DMS79 treated with DMSO at 0.1 percent for 48 hours (cell line): ENCODE results near the gene CLCN5.
"Not testable (repeated sequence)": the region's sequence is repeated elsewhere in the genome, so short reads cannot be mapped to it uniquely, and the experiment has no call there.

Source experiments
- DNase-seq: peaks from one replicate; lab custom pipeline; 2025; lab: John Stamatoyannopoulos, UW

The CLCN5 gene

GRCh38 chrX:49996474-49996873 lies 74.1 kb downstream of the CLCN5 start:
- no peak for DNase-seq

DNA sequence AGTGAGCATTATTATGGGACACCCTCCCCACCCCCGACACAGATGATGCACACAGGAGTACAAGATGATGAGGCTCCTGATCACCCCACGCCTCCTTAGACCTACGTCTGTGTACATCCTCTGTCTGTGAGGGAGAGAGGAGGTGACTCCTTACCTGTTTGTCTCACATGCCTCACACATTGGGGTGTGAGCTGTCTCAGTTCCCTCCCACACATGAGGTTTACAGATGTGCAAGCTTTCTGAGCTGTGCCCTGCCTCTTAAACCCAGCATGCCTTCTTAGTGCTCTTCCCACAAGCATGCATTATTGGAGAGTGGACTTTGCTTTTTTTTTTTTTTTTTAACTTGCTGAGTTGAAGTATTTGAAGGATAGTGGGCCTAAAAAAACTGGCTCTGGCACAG lies 76.7 kb downstream of the CLCN5 start:
- no peak for DNase-seq

DNA sequence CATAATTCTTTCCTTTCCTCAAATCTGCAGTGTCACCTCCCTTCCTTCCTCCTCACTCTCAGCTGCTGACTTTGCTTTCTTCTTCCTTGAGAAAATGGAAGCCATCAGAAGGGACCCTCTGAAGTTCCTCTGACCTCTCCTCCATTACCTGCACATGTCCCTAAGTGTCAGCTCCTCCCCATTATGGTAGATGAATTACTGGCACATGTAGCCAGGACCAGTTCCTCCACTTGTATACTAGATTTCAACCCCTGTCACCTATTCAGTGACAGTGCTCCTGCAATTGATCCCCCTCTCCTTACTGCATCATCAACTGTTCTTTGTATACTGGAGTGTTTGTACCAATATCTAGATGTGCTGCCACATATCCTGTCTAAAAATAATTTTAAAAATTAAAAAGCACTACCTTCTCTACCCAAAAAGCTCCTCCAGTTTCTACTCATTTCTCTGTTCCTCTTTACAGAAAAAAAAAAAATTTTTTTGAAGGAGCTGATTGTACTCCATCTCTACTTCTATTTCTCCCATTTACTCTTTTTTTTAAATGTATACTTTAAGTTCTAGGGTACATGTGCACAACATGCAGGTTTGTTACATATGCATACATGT lies 78.6 kb downstream of the CLCN5 start:
- no peak for DNase-seq

DNA sequence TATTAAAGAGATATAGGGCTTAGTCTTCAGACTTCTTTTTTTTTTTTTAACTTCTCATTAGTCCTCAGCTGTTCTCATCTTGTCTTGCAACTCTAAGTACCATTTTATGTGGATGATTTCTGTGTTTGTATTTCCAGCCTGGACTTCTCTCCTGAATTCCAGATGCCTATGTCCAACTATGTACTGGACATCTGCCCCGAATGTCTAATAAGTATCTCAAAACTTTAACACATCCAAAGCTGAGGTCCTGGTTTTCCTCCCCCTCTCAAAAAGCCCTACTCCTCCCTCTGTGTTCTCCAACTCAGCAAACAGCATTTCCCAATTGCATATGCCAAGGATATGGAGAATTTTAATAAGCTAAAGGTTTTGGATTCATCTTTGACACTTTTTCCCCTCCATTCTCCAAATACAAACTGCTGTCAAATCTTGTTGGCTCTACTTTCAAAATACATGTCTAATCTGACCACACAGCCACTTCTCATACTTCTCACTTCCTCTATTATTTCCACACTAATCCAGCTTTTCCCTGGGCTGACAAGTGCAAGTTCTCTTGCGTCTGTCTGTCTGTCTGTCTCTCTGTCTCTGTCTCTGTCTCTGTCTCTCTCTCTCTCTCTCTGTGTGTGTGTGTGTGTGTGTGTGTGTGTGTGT lies 79.8 kb downstream of the CLCN5 start:
- DNase-seq, result no peak

DNA sequence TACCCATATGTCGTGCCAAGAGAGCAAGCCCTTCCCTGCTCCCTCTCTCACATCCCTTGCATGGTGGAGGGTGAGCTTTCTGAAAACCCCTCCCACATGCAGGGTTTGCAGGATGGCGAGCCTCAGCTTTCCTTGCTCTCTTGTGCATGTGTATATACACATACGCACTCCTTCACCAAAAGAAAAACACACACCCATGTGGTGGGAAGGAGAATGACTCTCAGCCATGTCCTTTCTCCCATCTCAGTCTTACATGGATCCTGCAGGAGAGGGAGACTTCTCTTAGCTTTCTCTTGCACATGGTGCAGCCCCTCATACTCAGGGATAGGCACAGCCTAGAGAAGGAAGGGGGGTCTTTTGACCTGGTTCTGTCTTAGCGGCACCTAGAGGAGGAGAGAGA lies 81.1 kb downstream of the CLCN5 start:
- no peak for DNase-seq

- no peak for DNase-seq
Observed at GRCh38 chrX:50003927-50004326, 81.5 kb downstream of the CLCN5 start.

DNA sequence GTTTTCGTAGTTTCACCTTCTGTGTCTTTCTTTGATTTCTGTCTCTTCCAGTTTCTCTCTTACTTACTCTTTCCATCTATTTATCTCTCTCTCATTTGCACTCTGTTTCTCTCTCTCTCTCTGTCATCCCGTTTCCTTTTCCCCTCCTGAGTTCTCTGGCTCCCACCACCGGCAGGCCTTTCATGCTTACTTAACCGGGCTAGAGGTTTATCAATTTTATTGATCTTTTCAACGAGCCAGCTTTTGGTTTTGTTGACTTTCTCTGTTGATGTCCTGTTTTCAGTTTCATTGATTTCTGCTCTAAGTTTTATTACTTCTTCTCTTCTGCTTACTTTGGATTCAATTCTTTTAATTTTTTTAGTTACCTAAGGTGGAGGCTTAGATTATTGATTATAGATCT lies 103.2 kb downstream of the CLCN5 start:
- not testable (repeated sequence) for DNase-seq

GRCh38 chrX:50035126-50035525 lies 112.7 kb downstream of the CLCN5 start:
- no peak for DNase-seq

GRCh38 chrX:50036426-50036825 lies 114.0 kb downstream of the CLCN5 start:
- no peak for DNase-seq

- DNase-seq, result no peak
Observed at GRCh38 chrX:50045823-50046222, 123.4 kb downstream of the CLCN5 start.

DNA sequence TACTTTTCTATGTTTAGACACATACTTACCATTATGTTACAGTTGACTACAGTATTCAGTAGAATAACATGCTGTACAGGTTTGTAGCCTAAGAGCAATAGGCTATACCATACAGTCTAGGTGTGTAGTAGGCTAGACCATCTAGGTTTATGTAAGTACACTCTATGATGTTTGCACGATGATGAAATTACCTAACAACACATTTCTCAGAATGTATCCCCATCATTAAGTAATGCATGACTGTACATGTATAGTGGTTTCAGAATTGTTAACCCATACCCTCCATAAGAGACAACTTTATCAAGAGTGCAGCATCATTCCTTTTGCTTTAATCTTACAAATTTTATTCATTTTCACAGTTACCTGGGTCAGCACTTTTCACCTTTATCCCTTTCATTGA lies 126.8 kb downstream of the CLCN5 start:
- DNase-seq, result no peak

DNA sequence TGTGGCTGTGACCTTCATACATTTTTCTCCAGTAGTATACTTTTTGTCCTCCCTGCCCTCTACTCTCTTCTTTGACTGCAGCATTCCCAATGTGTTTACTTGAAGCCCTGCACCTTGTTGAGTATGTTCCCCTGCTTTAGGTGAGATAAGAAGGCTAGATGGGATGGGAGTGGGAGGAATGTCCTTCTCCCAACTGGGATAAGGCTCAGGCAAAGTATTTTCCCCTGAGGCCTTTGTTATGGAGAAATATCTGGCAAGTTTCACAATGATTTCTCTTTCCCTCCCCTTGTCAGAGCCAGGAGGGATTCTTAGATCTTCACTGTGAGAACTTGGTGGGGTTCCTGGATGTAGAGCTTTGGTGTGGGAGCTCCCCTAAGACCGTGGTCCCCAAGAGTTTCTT lies 131.8 kb downstream of the CLCN5 start:
- DNase-seq, result no peak

- DNase-seq, result no peak
Observed at GRCh38 chrX:50066318-50066937, 144.0 kb downstream of the CLCN5 start.

DNA sequence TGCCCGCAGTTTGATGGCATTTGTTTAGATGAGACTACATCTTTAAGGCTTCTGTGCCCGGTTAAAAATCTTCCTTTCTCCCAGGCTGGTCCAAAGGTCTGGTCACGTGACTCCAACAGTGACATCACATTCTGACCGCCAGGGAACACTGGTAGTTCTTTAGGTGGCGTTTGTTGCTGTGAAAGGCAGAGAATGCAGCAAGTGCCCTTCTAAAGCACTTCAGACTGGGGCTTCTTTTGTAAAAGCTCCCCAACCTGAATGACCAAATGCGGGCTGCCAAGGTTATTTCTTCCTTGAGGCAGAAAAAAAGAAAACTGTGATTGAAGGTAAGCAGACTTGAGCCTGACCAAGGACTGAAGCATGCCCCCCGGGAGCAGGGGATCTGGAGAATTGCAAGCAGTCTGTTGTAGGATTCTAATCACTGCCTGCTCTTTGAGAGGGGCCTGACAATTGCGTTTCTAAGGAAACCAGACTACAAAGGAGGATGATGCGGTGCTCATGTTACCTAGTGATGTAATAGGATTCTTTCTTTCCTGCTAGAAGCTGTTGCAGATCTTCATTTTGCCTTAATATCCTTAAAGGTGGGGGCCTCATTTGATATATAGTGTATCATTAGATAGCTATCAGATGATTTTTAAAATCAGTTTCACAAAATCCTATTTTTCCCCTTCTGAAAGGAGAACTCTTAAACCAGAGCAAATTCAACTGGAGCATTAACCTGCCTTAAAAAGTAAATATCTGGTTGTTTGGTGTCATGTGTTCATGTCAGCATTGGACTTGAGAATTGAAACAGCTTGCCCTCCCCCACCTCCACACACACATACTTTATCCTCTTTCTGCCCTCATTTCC lies 145.3 kb downstream of the CLCN5 start:
- DNase-seq, result peak; percentile 56

DNA sequence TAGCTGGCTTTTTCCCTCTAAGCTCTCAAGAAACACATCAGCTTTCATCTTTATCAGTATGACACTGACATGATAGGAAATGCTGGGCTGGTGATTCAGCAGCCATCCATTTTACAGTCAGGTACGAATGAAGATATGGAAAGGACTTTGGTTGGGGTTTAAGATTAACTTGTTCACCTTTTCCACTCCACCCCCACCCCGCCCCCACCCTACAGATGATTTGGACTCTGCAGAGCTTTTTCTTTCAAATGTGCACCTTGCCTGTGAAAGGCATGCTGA lies 145.8 kb downstream of the CLCN5 start:
- DNase-seq, result no peak

- no peak for DNase-seq
Observed at GRCh38 chrX:50068893-50069292, 146.5 kb downstream of the CLCN5 start.

- DNase-seq, result no peak
Observed at GRCh38 chrX:50071494-50071893, 149.1 kb downstream of the CLCN5 start.

DNA sequence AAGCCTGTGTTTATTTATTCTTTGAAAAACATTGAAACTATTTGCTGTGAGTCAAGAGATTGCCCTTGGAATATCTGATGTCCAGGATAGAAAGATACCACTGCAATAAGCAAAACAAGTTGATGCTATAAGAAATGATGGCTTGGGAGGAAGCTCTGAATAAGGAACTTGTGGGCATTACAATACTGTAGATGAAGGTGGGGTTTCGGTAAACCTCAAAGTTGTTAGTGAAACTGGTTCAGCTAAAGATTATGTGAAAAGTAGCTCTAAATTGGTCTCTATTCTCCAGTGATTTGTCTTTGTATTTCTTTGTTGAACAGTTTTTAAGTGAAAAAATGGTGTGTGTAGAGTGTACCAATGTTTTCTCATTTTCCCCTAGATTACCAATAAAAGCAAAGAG lies 149.7 kb downstream of the CLCN5 start:
- no peak for DNase-seq

DNA sequence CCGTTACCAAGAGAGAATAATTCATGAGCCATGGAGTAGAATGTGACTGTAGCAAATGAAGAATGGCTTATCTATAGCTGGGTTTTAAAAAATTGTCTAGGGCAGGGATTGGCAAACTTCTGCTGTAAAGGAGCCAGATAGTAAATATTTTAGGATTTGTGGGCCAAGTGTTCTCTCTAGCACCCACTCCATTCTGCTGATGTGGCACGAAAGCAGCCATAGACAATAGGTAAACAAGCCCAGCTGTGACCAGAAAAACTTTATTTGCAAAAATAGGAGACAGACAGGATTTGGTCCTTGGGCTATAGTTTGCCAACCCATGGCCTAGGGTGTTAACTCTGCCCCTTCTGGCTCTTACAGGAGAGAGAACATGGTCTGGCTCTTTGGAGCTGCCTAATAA lies 151.2 kb downstream of the CLCN5 start:
- no peak for DNase-seq

DNA sequence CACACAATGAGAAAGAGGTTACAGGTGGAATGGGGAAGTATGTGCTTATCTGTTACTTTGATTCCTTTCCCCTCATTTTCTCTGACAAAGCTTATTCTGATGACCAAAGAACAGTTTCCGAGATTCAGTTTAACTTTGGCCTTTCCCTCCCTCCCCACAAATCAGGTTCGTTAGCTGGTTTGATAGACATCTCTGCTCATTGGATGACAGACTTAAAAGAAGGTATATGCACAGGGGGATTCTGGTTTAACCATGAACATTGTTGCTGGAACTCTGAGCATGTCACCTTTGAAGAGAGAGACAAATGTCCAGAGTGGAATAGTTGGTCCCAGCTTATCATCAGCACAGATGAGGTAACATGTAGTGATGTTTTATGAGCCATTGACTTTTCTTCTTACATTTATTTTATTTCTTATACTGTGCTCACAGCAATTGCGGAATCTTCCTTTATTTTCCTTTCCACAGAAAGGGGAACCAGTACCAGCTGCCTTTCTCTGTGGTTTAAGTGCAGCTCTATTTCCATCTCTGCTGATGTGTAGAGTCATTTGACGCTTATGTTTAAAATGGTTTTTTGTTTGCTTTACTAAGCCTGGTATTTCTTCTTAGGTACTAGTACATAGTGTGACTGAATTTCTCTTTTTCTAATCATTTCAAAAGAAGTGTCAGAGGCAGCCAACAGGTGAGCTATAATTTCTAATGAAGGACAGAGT lies 153.4 kb downstream of the CLCN5 start:
- no peak for DNase-seq

DNA sequence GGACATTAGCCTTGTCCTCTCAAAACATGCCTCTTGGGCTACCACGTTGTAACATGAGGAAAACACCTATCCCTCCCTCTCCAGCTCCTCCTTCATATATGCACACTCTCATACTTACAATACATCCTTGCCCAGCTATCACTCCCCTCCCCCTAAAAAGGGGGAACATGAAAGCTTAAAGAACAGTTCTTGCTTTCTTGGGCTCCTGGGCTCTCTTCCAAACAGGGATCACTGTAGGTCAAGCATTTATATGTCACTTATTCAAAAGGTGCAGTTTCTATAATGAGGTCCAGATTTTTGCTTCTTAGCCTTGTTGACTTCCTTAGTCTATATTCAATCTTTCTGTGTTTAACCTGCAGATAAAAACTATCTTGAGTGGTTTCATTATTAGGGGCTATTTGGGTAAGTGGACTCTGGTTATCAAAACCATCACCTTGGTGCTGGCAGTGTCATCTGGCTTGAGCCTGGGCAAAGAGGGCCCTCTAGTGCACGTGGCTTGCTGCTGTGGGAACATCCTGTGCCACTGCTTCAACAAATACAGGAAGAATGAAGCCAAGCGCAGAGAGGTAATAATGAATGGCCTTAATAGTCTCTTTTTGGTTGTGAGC lies 159.0 kb downstream of the CLCN5 start:
- DNase-seq, result no peak

DNA sequence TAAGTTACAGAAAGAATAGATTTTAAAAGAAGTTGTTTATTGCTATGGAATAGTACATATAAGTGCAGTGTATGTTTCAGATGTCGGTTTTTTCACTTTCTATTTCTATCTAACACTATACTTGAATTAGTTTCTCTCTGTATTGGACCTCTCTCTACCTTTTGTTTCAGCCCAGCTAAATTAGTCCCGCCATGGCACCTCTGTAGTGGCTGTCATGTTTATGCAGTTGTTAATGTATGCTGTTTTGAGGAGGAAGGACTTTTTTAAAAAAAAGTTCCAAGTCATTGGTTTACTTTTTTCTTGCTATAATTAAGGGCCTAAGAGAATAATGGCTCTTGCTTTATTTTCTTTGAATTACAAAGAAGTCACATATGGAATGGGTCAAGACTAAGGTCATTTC lies 160.3 kb downstream of the CLCN5 start:
- no peak for DNase-seq
